Measurements from ENCODE around the gene KRTAP3-1. TPM values are rescaled to one million over a fixed set of nuclear protein-coding genes. Genes with fewer than 3 reads are reported as not detected.

KRTAP3-1 gene
- total RNA-seq: not detected in 2 replicates

DNA sequence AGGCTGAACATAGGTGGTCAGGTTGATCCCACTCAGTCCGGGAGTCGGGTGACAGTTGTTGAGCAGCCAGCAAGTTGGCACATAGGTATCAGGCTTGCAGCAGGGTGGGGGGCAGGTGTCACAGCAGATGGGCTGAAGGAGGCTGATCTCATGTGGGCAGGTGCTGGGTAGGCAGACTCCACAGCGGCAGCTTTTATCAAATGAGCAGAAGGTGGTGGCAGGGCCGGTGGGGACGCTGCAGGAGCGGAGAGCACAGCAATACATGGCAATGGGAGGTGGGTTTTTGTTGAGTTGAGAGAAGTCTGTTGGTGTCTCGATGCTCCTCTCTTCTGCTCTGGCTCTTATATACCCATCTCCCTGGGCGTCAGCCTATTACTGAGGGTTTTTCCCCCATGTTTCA is at the start of gene KRTAP3-1:
Gene KRTAP3-1, minus strand, starts transcription at position 318 of the 400 bp plus-strand sequence. Its CDS starts 54 bp downstream, at position 264.

DNA sequence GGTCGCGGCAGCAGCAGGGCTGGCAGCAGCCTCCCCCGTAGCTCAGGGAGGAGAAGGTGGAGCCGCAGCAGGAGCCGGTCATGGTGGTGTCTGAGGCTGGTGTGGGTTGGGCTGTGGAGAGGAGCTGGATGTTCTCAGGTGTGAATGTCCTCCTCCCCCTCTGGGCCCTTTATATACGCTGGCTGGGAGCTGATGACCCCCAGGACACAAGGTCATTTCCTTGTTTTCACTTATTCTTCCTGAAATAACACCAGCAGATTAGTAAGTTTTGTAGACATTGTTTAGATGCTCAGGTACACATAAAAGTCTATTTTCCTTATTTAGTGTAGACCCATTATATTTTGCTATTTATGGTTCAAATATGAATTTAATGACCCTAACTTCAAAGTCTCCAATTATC is 46.2 kb upstream of the KRTAP3-1 start, which contains the start of gene KRTAP2-2:
Gene KRTAP2-2, minus strand, starts transcription at position 101 of the 400 bp plus-strand sequence. Its CDS starts 19 bp downstream, at position 82.

DNA sequence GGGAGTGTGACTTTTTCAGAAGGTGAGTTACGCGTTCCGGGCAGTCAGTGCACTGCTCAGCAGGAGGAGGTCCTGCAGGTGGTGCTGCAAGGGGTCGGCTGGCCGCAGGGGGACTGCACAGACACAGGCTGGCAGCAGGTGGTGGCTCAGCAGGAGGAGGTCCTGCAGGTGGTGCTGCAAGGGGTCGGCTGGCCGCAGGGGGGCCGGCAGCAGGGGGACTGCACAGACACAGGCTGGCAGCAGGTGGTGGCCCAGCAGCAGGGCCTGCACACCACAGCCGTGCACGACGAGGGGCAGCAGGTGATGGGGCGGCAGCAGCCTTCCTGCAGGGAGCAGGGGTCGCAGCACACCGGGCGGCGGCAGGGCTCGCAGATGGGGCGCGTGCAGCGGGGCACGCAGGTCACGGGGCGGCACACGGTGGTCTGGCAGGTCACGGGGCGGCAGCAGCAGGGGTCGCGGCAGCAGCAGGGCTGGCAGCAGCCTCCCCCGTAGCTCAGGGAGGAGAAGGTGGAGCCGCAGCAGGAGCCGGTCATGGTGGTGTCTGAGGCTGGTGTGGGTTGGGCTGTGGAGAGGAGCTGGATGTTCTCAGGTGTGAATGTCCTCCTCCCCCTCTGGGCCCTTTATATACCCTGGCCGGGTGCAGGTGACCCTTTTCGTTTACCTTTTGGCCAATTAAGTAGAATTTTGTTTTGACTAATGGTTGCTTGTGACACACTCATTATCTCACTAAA is 38.0 kb upstream of the KRTAP3-1 start, which contains the start of gene KRTAP2-1:
Gene KRTAP2-1, minus strand, starts transcription at position 582 of the 731 bp plus-strand sequence. Its CDS starts 49 bp downstream, at position 533.

DNA sequence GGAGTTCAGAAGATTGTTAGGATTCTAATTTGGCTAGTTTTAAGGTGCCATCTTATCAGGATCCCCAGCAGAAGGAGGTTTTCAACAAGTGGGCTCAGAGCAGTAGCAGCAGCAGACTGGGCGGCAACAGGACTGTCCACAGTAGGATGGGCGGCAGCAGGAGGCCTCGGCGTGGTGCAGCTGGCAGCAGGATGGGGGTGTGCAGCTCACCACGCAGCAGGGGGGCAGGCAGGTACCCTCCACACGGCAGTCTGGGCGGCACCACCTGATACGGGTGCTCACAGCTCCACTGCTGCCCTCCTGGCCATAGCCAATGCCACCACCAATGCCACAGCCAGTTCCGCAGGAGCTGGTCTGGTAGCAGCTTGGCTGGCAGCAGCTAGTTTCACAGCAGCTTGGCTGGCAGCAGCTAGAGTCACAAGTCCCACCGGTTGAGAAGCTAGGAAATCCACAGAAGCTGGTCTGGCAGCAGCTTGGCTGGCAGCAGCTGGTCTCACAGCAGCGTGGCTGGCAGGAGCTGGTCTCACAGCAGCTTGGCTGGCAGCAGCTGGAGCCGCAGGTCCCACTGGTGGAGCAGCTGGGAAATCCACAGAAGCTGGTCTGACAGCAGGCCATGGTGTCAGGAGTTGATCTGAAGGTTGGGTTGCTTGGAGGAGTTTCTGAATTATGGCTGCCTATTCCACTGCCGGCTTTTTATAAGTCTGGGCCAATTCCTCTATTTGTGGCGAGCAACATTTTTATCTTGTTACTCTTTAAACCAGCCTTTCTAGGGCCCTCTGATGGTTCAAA is 32.0 kb upstream of the KRTAP3-1 start, which contains the start of gene KRTAP1-1:
Gene KRTAP1-1, minus strand, starts transcription at position 668 of the 789 bp plus-strand sequence. Its CDS starts 53 bp downstream, at position 615.

DNA sequence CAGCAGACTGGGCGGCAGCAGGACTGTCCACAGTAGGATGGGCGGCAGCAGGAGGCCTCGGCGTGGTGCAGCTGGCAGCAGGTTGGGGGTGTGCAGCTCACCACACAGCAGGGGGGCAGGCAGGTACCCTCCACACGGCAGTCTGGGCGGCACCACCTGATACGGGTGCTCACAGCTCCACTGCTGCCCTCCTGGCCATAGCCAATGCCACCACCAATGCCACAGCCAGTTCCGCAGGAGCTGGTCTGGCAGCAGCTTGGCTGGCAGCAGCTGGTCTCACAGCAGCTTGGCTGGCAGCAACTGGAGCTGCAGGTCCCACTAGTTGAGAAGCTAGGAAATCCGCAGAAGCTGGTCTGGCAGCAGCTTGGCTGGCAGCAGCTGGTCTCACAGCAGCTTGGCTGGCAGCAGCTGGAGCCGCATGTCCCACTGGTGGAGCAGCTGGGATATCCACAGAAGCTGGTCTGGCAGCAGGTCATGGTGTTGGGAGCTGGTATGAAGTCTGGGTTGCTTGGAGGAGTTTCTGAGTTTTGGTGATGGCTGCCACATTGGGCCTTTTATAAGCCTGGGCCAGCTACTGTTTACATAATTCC is 25.5 kb upstream of the KRTAP3-1 start, which contains the start of gene KRTAP1-3:
Gene KRTAP1-3, minus strand, starts transcription at position 529 of the 590 bp plus-strand sequence. Its CDS starts 53 bp downstream, at position 476.

DNA sequence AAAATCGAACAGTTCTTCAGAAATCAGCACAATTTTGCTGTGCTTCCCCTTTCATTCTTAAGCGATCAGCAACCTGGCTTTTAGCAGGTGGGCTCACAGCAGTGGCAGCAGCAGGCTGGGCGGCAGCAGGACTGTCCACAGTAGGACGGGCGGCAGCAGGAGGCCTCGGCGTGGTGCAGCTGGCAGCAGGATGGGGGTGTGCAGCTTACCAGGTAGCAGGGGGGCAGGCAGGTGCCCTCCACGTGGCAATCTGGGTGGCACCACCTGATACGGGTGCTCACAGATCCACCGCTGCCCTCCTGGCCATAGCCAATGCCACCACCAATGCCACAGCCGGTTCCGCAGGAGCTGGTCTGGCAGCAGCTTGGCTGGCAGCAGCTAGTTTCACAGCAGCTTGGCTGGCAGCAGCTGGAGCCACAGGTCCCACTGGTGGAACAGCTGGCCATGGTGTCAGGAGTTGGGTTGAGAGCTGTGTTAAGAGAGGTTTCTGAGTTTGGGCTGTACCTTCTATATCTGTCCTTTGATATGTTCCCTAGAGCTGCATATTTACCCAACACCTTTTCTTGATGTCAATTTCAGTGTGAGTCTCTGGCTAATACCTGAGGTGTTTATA is 20.8 kb upstream of the KRTAP3-1 start, which contains the start of gene KRTAP1-4:
Gene KRTAP1-4, minus strand, starts transcription at position 563 of the 613 bp plus-strand sequence. Its CDS starts 117 bp downstream, at position 446.

DNA sequence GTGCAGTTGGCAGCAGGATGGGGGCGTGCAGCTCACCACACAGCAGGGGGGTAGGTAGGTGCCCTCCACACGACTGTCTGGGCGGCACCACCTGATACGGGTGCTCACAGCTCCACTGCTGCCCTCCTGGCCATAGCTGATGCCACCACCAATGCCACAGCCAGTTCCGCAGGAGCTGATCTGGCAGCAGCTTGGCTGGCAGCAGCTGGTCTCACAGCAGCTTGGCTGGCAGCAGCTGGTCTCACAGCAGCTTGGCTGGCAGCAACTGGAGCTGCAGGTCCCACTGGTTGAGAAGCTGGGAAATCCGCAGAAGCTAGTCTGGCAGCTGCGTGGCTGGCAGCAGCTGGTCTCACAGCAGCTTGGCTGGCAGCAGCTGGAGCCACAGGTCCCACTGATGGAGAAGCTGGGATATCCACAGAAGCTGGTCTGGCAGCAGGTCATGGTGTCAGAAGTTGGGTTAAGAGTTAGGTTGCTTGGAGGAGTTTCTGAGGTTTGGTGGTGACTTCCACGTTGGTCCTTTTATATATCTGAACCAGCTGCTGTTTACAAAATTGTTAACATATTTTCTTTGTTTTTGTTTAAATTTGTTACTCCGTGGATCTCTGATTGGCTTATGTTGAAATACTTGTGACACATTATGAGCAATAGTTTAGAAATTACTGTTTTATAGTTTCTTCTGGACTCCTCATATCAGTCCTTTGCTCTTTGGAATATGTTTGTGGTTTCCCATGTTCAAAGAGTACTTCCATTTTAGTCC is 18.0 kb upstream of the KRTAP3-1 start, which contains the start of gene KRTAP1-5:
Gene KRTAP1-5, minus strand, starts transcription at position 494 of the 757 bp plus-strand sequence. Its CDS starts 53 bp downstream, at position 441.

DNA sequence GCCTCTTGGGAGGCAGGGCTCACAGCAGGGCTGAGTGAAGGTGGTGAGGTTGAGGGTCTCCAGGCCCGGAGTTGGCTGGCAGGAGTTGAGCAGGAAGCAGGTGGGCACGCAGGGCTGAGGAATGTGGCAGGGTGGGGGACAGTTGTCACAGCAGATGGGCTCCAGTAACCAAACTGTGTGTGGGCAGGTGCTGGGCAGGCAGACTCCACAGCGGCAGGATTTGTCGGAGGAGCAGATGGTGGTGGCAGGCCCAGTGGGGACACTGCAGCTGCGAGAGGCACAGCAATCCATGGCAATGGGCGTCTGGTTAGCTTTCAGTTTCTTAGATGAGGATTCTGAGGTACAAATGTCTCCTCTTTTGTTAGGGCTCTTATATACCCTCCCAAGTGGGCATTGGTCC is 9.4 kb downstream of the KRTAP3-1 start, which contains the start of gene KRTAP3-2:
Gene KRTAP3-2, minus strand, starts transcription at position 344 of the 400 bp plus-strand sequence. Its CDS starts 53 bp downstream, at position 291.

DNA sequence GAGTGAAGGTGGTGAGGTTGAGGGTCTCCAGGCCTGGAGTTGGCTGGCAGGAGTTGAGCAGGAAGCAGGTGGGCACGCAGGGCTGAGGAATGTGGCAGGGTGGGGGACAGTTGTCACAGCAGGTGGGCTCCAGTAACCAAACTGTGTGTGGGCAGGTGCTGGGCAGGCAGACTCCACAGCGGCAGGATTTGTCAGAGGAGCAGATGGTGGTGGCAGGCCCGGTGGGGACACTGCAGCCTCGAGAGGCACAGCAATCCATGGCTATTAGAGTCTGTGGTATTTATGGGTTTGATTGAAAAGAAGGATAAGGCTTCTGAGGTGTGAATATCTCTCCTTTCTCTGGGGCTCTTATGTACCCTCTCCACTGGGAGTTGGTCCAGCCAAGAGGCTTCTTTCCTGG is 15.1 kb downstream of the KRTAP3-1 start, which contains the start of gene KRTAP3-3:
Gene KRTAP3-3, minus strand, starts transcription at position 326 of the 400 bp plus-strand sequence. Its CDS starts 67 bp downstream, at position 259.

DNA sequence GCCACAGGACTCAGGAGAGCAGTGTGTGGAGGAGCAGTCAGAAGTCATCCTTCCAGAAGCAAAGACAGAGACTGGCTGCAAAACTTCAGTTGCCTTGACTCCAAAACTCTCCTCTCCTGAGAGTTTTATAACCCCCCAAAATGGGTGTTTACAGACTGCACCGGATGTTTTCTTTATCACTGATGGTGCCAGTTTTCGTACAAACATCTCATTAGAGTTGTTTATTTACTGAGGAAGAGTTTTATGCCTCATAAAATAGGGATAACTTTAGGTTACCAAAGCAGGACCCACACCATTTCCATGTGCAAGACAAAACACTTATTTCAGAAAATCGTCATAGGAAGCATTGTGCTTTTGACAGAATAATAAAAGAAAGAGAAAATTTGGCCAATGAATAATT is 24.7 kb downstream of the KRTAP3-1 start, which contains the start of gene KRT40:
Gene KRT40, minus strand, starts transcription at position 101 of the 400 bp plus-strand sequence. Its CDS starts 53 bp downstream, at position 48.

DNA sequence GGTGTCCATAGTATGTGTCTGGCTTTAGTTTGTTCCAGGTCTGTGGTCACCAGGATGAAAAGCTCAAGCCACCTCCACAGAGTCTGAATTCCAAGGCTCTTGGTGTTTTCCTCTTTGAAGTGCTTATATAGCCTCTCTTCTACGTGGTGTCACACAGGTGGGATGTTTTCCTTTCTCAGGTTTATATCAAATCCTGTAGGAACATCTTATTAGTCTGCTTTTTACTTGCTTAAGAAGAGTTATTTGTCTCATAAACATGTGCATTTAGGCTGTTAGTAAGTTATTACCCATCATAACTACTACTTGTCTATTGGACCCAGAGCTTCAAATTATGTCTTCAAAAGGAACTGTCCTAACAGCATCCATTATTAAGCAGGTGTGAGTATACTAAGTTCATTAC is 42.1 kb downstream of the KRTAP3-1 start, which contains the start of gene KRT39:
Gene KRT39, minus strand, starts transcription at position 101 of the 400 bp plus-strand sequence. Its CDS starts 92 bp downstream, at position 9.

Other genes starting within 250 kb of the KRTAP3-1 start
- gene KRT26, start 236.9 kb downstream of the KRTAP3-1 start, total RNA-seq: not detected in 2 replicates
- gene KRT27, start 226.6 kb downstream of the KRTAP3-1 start, total RNA-seq: not detected in 2 replicates
- not detected in 2 replicates for gene KRT28, start 209.2 kb downstream of the KRTAP3-1 start, total RNA-seq
- 1.9 and 2.4 TPM in 2 replicates for gene KRT10, start 186.5 kb downstream of the KRTAP3-1 start, total RNA-seq
- gene KRT12, start 141.9 kb downstream of the KRTAP3-1 start, total RNA-seq: not detected in 2 replicates
- not detected in 2 replicates for gene KRT20, start 123.9 kb downstream of the KRTAP3-1 start, total RNA-seq
- gene KRT23, start 71.5 kb downstream of the KRTAP3-1 start, total RNA-seq: under 0.01 and 0.46 TPM in 2 replicates
- gene KRT39, start 42.2 kb downstream of the KRTAP3-1 start, total RNA-seq: not detected in 2 replicates
- gene KRT40, start 24.8 kb downstream of the KRTAP3-1 start, total RNA-seq: not detected in 2 replicates
- not detected in 2 replicates for gene KRTAP3-3, start 15.0 kb downstream of the KRTAP3-1 start, total RNA-seq
- not detected in 2 replicates for gene KRTAP3-2, start 9.2 kb downstream of the KRTAP3-1 start, total RNA-seq
- 0.57 and 0.83 TPM in 2 replicates for gene KRTAP1-5, start 18.1 kb upstream of the KRTAP3-1 start, total RNA-seq
- not detected in 2 replicates for gene KRTAP1-4, start 21.1 kb upstream of the KRTAP3-1 start, total RNA-seq
- gene KRTAP1-3, start 25.7 kb upstream of the KRTAP3-1 start, total RNA-seq: not detected in 2 replicates
- gene KRTAP1-1, start 32.3 kb upstream of the KRTAP3-1 start, total RNA-seq: not detected in 2 replicates
- gene KRTAP2-1, start 38.2 kb upstream of the KRTAP3-1 start, total RNA-seq: not detected in 2 replicates
- gene KRTAP2-2, start 46.1 kb upstream of the KRTAP3-1 start, total RNA-seq: not detected in 2 replicates
- gene KRTAP2-3, start 51.0 kb upstream of the KRTAP3-1 start, total RNA-seq: not detected in 2 replicates
- not detected in 2 replicates for gene KRTAP2-4, start 56.8 kb upstream of the KRTAP3-1 start, total RNA-seq
- not detected in 2 replicates for gene KRTAP4-7, start 75.0 kb upstream of the KRTAP3-1 start, total RNA-seq
- not detected in 2 replicates for gene KRTAP4-8, start 89.0 kb upstream of the KRTAP3-1 start, total RNA-seq
- gene KRTAP4-16, start 93.1 kb upstream of the KRTAP3-1 start, total RNA-seq: not detected in 2 replicates
- not detected in 2 replicates for gene KRTAP4-9, start 96.3 kb upstream of the KRTAP3-1 start, total RNA-seq
- not detected in 2 replicates for gene KRTAP4-11, start 109.2 kb upstream of the KRTAP3-1 start, total RNA-seq
- not detected in 2 replicates for gene KRTAP4-12, start 115.1 kb upstream of the KRTAP3-1 start, total RNA-seq
- not detected in 2 replicates for gene KRTAP4-6, start 131.4 kb upstream of the KRTAP3-1 start, total RNA-seq
- not detected in 2 replicates for gene KRTAP4-5, start 140.7 kb upstream of the KRTAP3-1 start, total RNA-seq
- not detected in 2 replicates for gene KRTAP4-4, start 151.6 kb upstream of the KRTAP3-1 start, total RNA-seq
- gene KRTAP4-3, start 159.1 kb upstream of the KRTAP3-1 start, total RNA-seq: not detected in 2 replicates
- not detected in 2 replicates for gene KRTAP4-2, start 169.1 kb upstream of the KRTAP3-1 start, total RNA-seq
- not detected in 2 replicates for gene KRTAP4-1, start 175.8 kb upstream of the KRTAP3-1 start, total RNA-seq
- gene KRTAP9-1, start 180.8 kb upstream of the KRTAP3-1 start, total RNA-seq: not detected in 2 replicates
- gene KRTAP9-2, start 217.5 kb upstream of the KRTAP3-1 start, total RNA-seq: not detected in 2 replicates
- not detected in 2 replicates for gene KRTAP9-3, start 223.3 kb upstream of the KRTAP3-1 start, total RNA-seq
- not detected in 2 replicates for gene KRTAP9-8, start 228.9 kb upstream of the KRTAP3-1 start, total RNA-seq
- not detected in 2 replicates for gene KRTAP9-4, start 240.6 kb upstream of the KRTAP3-1 start, total RNA-seq
- gene KRTAP9-9, start 246.3 kb upstream of the KRTAP3-1 start, total RNA-seq: not detected in 2 replicates